Stimulated activated naive CD8-positive, alpha-beta T cell treated with anti-CD3 and anti-CD28 coated beads, Interleukin-15, amount 100 ng/mL, for 72 hours (primary cell): ENCODE results near the gene SZT2.
A peak's percentile ranks its signal among the peaks of the same experiment; 100 is the strongest.
"Not testable (repeated sequence)": the region's sequence is repeated elsewhere in the genome, so short reads cannot be mapped to it uniquely, and the experiment has no call there.

Experiments used
- ATAC-seq: fragments of 150-1000 bp; cut with Tn5 transposase; 2 replicates; pipeline ENCODE4 v1.10.0; 2021; ENCODE audit warnings: mild to moderate bottlenecking, moderate library complexity
- DNase-seq, 2 donors: peaks; one replicate each; pipeline ENCODE4 v3.0.0; 2021 to 2022
- H3K27ac Mint-ChIP-seq, 2 donors: one replicate each; pipeline ENCODE4 v1.8.0; 2022; ENCODE audit warnings: mild to moderate bottlenecking in 2 of 2, mixed read lengths in 2 of 2, moderate library complexity in 2 of 2
- H3K27me3 Mint-ChIP-seq: one replicate; pipeline ENCODE4 v1.8.0; 2022; ENCODE audit warnings: mixed read lengths
- H3K4me1 Mint-ChIP-seq: one replicate; pipeline ENCODE4 v1.8.0; 2022; ENCODE audit warnings: mild to moderate bottlenecking, mixed read lengths
- H3K4me3 Mint-ChIP-seq, 2 donors: one replicate each; pipeline ENCODE4 v1.8.0; 2022; ENCODE audit warnings: mild to moderate bottlenecking in 2 of 2, mixed read lengths in 2 of 2, moderate library complexity in 1 of 2
- H3K9me3 Mint-ChIP-seq, 2 donors: one replicate each; pipeline ENCODE4 v1.8.0; 2022; ENCODE audit warnings: mixed read lengths in 2 of 2

SZT2 gene

DNA sequence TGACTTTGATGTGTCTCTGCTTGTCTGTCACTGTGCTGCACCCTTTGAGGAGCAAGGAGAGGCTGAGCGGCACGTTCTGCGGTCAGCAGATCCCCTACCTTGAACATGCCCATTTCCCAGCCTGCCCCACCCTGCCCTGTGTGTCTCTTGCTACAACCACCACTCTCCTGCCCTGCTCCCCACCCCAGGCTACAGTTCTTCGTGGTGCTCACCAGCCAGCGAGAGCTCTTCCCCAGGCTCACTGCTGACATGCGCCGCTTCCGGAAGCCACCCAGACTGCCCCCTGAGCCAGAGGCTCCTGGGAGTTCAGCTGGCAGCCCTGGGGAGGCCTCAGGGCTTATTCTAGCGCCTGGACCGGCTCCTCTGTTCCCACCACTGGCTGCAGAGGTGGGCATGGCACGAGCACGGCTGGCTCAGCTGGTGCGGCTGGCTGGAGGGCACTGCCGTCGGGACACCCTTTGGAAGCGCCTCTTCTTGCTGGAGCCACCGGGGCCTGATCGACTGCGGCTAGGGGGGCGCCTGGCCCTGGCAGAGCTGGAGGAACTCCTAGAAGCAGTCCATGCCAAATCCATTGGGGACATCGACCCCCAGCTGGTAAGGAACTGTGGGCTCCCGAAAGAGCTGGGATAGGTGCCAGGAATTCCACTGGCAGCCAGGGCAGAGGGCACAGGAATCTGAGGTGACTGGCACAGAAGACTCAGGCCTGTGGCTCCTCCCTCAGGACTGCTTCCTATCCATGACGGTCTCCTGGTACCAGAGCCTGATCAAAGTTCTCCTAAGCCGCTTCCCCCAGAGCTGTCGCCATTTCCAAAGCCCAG lies 58.4 kb downstream of the SZT2 start:
- ATAC-seq (no peak), DNase-seq (peak in 1 of 2 donors; percentile 7)
- Mint-ChIP-seq H3K27ac (peak overlapping the region in 1 of 2 donors; percentile 14), H3K4me1 (peaks cover 6% of the 10 kb centered on the region), H3K9me3 (no peaks in the 10 kb centered on the region), H3K27me3 (no peaks in the 10 kb centered on the region), H3K4me3 (no peak overlapping the region)

DNA sequence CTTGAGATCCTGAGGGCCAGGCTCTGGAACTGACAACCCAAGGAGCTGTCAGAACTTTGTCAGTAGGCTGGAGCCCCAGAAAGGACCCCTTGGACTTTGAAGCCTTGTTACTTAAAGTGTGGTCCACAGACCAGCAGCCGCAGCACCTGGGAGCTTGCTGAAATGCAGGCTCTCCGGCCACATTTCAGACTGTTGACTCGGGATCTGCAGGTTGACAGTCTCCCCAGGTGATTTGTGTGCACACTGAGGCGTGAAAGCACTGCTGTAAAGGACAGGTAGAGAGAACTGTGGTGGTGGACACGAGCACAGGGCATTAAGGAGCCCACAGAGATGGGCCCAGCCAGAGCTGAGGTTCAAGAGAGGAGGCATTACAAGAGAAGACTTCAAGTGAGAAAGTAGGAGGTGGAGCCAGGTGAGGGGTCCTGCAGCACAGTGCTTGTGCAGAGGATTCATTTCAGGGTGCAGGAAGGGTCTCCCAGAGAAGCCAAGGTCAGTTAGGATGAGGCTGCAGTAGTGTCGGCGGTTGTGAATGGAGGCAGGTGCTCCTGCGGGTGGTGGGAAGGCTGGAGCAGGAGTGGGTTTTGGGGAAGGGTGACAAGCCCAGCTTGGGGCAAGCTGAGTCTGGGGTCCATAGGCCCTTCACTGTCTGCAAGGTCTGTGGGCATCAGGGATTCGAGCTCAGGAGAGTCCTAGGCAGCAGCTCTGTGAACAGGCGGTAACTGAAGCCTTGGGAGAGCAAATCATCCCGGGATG lies 59.4 kb downstream of the SZT2 start:
- H3K27me3 Mint-ChIP-seq: no peaks in the 10 kb centered on the region
- DNase-seq: no peak
- no peaks in the 10 kb centered on the region for H3K9me3 Mint-ChIP-seq
- peaks cover 8% of the 10 kb centered on the region for H3K4me1 Mint-ChIP-seq
- H3K27ac Mint-ChIP-seq: no peak overlapping the region
- no peak for ATAC-seq
- no peak overlapping the region for H3K4me3 Mint-ChIP-seq

DNA sequence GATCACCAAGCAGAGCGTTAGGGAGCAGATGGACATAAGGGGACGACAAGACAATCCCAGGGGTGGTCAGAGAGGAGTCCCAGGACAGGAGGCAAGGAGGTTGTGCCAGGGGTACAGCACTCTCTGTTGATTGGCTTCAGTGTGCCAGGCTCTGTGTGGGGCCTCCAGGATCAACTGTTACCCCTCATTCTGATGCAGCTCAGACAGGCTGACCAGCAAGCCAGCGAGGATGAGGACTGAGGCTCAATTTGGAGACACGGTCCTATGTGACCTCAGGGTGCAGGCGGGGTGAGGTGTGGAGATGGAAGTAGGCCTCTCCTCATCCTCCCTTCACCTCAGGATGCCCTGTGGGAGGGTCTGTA lies 60.0 kb downstream of the SZT2 start:
- no peak for ATAC-seq
- Mint-ChIP-seq H3K27me3 (no peaks in the 10 kb centered on the region), H3K9me3 (no peaks in the 10 kb centered on the region), H3K4me1 (peaks cover 13% of the 10 kb centered on the region), H3K27ac (no peak overlapping the region), H3K4me3 (no peak overlapping the region)
- no peak for DNase-seq

DNA sequence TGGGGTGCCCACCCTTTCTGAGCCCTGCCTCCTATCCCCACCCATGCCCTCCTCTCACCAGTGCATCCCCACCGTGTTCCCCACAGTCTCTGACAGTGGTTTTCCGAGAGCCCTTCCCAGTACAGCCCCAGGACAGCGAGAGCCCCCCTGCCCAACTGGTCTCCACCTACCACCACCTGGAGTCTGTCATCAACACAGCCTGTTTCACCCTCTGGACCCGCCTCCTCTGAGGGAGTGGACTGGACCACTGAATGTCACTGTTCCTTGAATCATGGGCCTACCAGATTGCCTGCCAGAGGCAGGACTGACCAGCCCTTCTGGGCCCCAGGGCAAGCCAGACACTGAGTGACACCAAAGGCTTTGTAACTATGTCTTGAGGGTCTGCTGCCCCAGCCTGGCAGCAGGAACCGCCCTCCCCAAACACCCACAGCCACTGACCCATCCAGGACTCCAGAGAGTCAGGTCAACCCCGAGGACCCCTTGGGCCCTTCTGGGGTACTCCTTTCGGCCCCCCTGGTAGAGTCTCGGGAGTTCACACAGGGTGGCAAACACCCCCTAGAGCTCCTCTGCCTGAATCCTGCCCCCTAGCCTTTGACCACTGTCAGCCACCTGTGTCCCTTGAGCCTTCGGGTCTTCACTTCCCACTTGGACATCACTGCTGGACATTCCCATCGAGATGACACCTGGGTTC lies 60.7 kb downstream of the SZT2 start:
- peaks cover under 1% of the 10 kb centered on the region for H3K27me3 Mint-ChIP-seq
- no peaks in the 10 kb centered on the region for H3K9me3 Mint-ChIP-seq
- no peak for ATAC-seq
- no peak overlapping the region for H3K4me3 Mint-ChIP-seq
- DNase-seq: no peak
- H3K27ac Mint-ChIP-seq: peak overlapping the region in 1 of 2 donors; percentile 64
- peaks cover 15% of the 10 kb centered on the region for H3K4me1 Mint-ChIP-seq

DNA sequence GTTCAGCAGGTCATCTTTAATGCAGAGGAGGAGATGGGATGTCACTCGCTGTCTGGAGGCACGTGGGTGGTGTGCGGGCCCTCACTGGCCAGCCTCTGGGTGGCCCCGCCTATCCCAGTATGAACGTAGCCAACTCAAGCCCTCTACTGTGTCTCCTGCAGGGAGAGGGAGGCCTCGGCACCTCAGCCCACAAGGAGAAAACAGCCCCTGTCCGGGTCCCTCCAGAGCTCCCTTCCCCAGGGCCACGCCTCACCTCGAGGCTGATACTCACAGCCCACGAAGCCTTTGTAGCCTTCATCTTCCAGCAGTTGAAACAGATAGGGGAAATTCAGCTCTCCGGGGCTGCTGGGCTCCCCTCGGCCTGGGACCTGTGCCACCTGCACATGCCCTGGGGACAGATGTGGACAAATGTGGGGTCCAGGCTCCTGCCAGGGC lies 61.5 kb downstream of the SZT2 start:
- ATAC-seq: no peak
- no peak overlapping the region for H3K4me3 Mint-ChIP-seq
- no peaks in the 10 kb centered on the region for H3K9me3 Mint-ChIP-seq
- no peak overlapping the region for H3K27ac Mint-ChIP-seq
- H3K4me1 Mint-ChIP-seq: peaks cover 15% of the 10 kb centered on the region
- H3K27me3 Mint-ChIP-seq: peaks cover 8% of the 10 kb centered on the region
- DNase-seq: no peak

DNA sequence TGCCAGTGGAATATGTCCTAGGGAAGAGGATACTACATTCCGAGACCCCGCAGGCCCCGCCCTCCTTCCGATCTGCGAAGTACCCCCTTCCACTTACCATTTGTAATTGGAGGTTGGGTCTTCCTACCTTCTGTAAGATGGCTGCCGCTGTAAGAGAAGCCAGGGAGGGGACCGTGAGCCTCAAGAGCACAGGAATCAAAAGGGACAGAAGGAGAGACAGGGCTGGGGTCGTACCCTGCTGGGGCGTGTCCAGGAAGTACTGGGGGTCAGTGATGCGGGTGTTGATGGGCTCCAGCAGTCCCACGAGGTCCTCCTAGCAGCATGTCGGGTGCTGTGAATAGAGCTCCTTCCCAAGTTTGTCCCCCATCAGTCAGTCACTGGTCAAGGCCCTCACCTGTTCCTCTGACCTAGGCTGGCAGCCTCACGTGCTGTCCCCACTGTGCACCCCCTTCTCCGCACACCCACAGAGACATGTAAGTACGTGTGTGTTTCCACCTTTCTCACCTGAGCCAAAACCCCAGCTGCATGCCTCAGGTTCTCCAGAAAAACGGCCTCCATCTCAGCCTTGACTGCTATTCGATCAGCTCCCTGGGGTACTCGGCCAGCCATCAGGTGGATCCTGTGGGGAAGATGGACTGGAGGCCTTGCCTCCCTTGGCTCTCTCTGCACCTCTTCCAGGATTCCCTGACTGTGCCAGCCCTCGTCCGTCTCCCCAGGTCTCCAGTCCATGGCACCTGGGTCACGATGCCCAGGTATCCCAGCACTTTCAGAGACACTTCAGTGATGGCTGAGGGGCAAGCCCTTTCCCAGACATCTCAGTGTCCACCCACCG lies 62.2 kb downstream of the SZT2 start:
- Mint-ChIP-seq H3K27ac (no peak overlapping the region), H3K4me3 (no peak overlapping the region), H3K27me3 (peaks cover 13% of the 10 kb centered on the region), H3K9me3 (no peaks in the 10 kb centered on the region), H3K4me1 (peaks cover 15% of the 10 kb centered on the region)
- no peak for DNase-seq
- no peak for ATAC-seq

DNA sequence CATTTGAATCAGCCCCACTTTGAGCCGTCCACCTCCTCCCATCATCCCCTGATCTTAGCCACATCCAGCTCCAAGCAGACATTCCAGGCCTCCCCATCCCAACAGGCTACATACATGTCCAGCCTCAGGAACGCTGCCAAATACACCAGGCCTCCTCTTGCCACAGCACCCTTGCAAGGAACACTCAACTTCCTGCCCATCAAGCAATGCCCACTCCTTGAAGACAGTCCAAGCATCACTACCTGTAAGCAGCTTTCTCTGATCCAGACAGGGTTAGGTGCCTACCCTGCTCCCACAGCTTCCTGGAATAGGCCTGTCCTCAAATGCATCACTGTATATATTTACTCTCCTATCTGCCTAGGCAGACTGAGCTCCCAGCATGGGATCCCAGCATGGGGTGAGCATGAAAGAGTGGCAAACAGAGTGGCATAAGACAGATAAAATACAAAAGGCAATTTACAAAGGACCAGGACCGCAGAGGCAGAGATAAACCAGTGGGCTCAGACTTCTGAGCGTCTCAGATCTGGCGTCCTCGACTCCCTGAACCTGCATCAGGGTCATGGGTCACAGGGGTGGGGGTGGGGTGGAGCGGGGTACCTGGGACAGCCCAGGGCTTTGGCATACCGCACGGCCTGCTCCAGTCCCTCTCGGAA lies 63.2 kb downstream of the SZT2 start:
- peak overlapping the region; percentile 49 to 70 for H3K4me3 Mint-ChIP-seq
- peak; percentile 21 for ATAC-seq
- H3K27me3 Mint-ChIP-seq: peaks cover 23% of the 10 kb centered on the region
- H3K4me1 Mint-ChIP-seq: peaks cover 15% of the 10 kb centered on the region
- H3K27ac Mint-ChIP-seq: peak overlapping the region in 1 of 2 donors; percentile 75
- no peaks in the 10 kb centered on the region for H3K9me3 Mint-ChIP-seq
- no peak for DNase-seq

DNA sequence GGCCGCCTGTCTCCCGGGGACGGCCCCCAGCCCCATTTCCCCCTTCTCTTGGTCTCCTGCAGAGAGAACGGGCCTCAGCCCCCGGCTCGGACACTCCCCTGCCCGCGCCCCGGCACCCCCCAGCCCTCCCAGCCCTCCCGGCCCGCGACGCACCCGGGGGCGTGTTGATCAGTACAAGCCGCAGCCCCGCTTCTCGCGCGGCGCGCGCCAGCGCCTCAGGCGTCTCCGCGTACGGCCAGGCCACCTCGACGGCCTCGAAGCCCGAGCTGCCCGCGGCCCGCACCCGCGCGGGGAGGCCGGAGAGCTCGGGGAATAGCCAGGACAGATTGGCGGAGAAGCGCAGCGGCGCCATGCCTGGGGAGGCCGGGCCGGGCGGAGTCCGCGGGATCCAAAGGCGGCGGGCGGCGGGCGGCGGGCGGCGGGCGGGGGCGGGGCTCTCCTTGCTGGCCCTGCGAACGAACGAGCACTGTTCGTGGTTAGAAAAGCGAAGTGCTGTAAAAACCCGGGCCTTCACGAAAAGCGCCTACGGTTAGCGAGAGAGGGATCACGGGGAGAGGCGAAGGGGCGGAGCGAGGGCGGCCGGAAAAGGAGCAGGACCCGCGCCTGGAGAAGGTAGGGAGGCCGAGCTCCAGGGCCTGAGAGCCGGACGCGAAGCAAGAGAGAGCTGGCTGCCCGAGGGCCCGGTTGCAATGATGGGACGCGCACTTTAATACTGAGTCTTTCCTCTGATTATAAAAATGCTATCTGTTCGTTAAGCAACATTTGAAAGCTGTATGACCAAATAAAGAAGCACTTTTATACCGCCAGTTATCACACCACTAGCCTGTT lies 64.0 kb downstream of the SZT2 start, which contains the start of gene HYI:
Gene HYI, minus strand, starts transcription at position 490 of the 828 bp plus-strand sequence. Its CDS starts 138 bp downstream, at position 352.
- H3K4me3 Mint-ChIP-seq: peak within 1 kb of the TSS; percentile 84 to 96
- DNase-seq: peak; percentile 57 to 79
- peaks cover 30% of the 10 kb centered on the region for H3K27me3 Mint-ChIP-seq
- peak within 1 kb of the TSS; percentile 93 to 94 for H3K27ac Mint-ChIP-seq
- H3K4me1 Mint-ChIP-seq: peaks cover 15% of the 10 kb centered on the region
- peak; percentile 70 for ATAC-seq
- H3K9me3 Mint-ChIP-seq: no peaks in the 10 kb centered on the region

DNA sequence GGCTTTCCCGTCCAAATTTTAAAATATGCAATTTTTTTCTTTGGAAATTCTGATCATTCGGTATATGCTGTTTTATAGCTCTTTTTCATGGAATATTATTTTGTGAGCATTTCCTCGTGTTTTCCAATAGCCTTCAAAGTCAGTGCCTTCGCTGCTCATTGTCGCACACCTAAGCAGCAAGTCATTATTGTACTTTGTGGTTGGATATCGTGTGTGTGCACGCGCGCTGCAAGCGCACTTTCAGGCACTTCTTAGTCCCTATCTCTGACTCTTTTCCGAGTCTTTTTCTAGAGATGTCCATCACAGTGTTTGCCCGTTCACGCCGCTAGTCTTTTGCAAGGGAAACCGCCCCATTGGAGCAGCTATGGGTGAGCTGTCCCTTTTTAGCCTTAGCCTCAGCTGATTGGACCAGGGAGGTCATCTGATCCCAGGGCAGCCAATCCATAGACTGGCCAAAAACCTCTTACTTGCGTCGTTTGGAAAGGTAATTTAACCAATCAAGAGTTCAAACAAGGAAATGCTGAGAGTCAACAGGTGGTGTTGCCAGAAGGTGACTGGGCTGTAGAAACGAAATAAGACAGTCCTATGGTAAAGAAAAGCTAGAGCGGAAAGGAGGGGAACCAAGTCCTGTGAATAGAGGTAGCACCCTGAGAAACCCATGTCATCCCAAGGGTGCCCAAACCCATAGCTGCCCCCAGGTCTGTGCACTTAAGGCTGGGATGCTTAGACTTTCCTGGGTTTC lies 64.7 kb downstream of the SZT2 start:
- Mint-ChIP-seq H3K27ac (peak overlapping the region; percentile 93 to 94), H3K4me1 (peaks cover 15% of the 10 kb centered on the region), H3K9me3 (no peaks in the 10 kb centered on the region), H3K27me3 (peaks cover 38% of the 10 kb centered on the region), H3K4me3 (peak overlapping the region; percentile 84 to 96)
- DNase-seq (peak; percentile 66 to 81), ATAC-seq (peak; percentile 90)

DNA sequence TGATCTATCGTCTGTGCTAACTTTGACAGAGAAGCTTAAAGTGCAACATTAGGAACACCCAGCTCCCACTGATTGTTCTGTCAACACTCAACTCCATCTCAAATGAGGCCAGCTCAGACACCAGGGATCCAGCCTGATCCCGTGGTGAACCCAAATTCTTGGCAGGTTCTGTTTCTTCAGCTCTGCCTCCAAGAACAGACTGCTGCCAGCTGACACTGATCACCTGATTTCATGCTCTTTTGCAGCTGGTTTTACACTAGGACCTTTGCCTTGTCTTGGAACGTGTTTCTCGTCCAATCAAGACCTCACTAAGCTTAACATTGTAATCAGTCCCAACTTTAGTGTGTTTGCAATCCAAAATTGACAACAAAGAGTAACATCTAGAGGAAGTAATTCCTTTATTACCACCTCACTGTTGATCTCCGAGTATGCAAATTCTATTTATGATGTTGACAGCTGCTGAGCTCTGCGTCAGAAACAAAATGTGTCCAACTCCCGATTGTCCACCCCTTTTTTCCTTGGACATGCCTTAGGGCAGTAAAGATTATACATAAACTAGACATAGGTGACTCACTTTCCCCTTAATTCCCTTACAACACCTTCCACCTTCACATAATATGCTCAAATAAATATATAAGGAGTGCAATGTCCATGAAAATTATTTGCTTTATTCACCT lies 65.7 kb downstream of the SZT2 start:
- no peak for ATAC-seq
- H3K27me3 Mint-ChIP-seq: peaks cover 45% of the 10 kb centered on the region
- DNase-seq: no peak
- H3K27ac Mint-ChIP-seq: no peak overlapping the region
- peaks cover 15% of the 10 kb centered on the region for H3K4me1 Mint-ChIP-seq
- no peak overlapping the region for H3K4me3 Mint-ChIP-seq
- H3K9me3 Mint-ChIP-seq: no peaks in the 10 kb centered on the region

DNA sequence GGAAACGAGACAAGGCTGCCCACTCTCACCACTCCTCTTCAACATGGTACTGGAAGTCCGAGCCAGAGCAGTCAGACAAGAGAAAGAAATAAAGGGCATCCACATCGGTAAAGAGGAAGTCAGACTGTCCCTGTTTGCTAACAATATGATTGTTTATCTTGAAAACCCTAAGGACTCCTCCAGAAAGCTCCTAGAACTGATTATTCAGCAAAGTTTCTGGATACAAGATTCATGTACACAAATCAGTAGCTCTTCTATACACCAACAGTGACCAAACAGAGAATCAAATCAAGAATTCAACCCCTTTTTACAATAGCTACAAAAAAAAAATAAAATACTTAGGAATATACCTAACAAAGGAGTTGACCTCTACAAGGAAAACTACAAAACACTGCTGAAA lies 68.7 kb downstream of the SZT2 start:
- ATAC-seq, H3K9me3 Mint-ChIP-seq, H3K4me1 Mint-ChIP-seq, DNase-seq, H3K27ac Mint-ChIP-seq, H3K4me3 Mint-ChIP-seq: not testable (repeated sequence)
- H3K27me3 Mint-ChIP-seq: peaks cover 45% of the 10 kb centered on the region

DNA sequence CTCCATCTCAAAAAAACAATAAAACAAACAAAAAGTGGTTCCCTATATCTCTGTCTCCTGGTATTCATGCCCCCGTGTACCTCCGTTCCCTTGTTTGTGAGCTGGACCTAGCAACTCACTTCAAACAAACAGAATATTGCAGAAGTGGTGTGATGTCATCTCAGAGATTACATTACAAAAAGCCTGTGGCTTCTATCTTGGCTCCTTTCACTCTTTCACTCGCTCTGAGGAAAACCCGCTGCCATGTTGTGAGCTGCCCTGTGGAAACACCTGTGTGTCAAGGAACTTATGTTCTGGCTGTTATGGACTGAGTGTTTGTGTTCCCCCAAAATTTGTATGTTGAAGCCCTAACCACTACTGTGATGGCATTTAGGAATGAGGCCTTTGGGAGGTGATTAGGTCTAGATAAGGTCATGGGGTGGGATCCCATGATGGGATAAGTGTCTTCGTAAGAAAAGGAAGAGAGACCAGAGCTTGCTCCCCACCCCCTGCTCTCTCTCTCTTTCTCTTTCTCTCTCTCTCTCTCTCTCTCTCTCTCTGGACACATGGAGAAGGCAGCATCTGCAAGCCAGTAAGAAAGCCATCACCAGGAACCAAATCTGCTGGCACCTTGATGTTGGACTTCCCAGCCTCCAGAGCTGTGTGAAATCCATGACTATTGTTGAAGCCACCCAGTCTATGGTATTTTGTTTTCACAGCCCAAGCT lies 71.4 kb downstream of the SZT2 start:
- Mint-ChIP-seq H3K27ac (no peak overlapping the region), H3K4me3 (no peak overlapping the region), H3K9me3 (peaks cover 0 to 7% of the 10 kb centered on the region in 2 donors), H3K4me1 (peaks cover 3% of the 10 kb centered on the region), H3K27me3 (peaks cover 37% of the 10 kb centered on the region)
- no peak for DNase-seq
- ATAC-seq: no peak
